Neural progenitor cell (in vitro differentiated cells): ENCODE measurements around the gene MRPL11. TPM values are rescaled to one million over a fixed set of nuclear protein-coding genes. Genes with fewer than 3 reads are reported as not detected.
A peak's percentile ranks its signal among the peaks of the same experiment; 100 is the strongest.

Source experiments
- DNase-seq: peaks from one replicate; pipeline ENCODE4 v3.0.0-alpha.2; 2016; ENCODE audit warnings: low spot score
- H2AFZ ChIP-seq: fragments of 200-600 bp; sonication (generic); replicated peaks from 2 replicates; pipeline ENCODE4 v1.6.1; 2016; ENCODE audit warnings: antibody characterized with exemption
- H3F3A ChIP-seq: fragments of 200-600 bp; sonication (generic); 2 replicates; pipeline ENCODE4 v1.6.1; 2016; ENCODE audit warnings: antibody characterized with exemption, low read depth
- H3K27ac ChIP-seq: fragments of 200-600 bp; sonication (generic); 2 replicates; pipeline ENCODE4 v1.5.1; 2016; ENCODE audit warnings: mild to moderate bottlenecking
- H3K27me3 ChIP-seq: fragments of 200-600 bp; sonication (generic); 2 replicates; pipeline ENCODE4 v1.6.1; 2016; ENCODE audit warnings: mild to moderate bottlenecking, moderate library complexity
- H3K36me3 ChIP-seq: fragments of 200-600 bp; sonication (generic); 2 replicates; pipeline ENCODE4 v1.5.1; 2016
- H3K4me1 ChIP-seq: fragments of 200-600 bp; sonication (generic); 2 replicates; pipeline ENCODE4 v1.6.1; 2016; ENCODE audit warnings: mixed run types
- H3K4me2 ChIP-seq: fragments of 200-600 bp; sonication (generic); 2 replicates; pipeline ENCODE4 v1.6.1; 2016
- H3K4me3 ChIP-seq: fragments of 200-600 bp; sonication (generic); 2 replicates; pipeline ENCODE4 v1.5.1; 2016
- H3K79me2 ChIP-seq: fragments of 200-600 bp; sonication (generic); 2 replicates; pipeline ENCODE4 v1.6.1; 2016; ENCODE audit warnings: low read depth
- H3K9ac ChIP-seq: fragments of 200-600 bp; sonication (generic); 2 replicates; pipeline ENCODE4 v1.6.1; 2016
- H3K9me3 ChIP-seq: fragments of 200-600 bp; sonication (generic); 2 replicates; pipeline ENCODE4 v1.5.1; 2016; ENCODE audit warnings: low read depth
- H4K20me1 ChIP-seq: fragments of 200-600 bp; sonication (generic); 2 replicates; pipeline ENCODE4 v1.6.1; 2016; ENCODE audit warnings: low read depth
- H3K27ac Mint-ChIP-seq: 3 replicates; pipeline ENCODE4 v1.8.0; 2021; ENCODE audit warnings: mixed read lengths
- H3K27me3 Mint-ChIP-seq: 2 replicates; pipeline ENCODE4 v1.8.0; 2022; ENCODE audit warnings: low read depth, mild to moderate bottlenecking, inconsistent platforms, moderate library complexity, mixed read lengths; ENCODE audit not compliant: insufficient read depth
- H3K36me3 Mint-ChIP-seq: 3 replicates; pipeline ENCODE4 v1.8.0; 2021; ENCODE audit warnings: mixed read lengths
- H3K4me1 Mint-ChIP-seq: 3 replicates; pipeline ENCODE4 v1.8.0; 2021; ENCODE audit warnings: mixed read lengths
- H3K4me3 Mint-ChIP-seq: 3 replicates; pipeline ENCODE4 v1.8.0; 2021; ENCODE audit warnings: mild to moderate bottlenecking, moderate library complexity, mixed read lengths
- H3K9me3 Mint-ChIP-seq: 3 replicates; pipeline ENCODE4 v1.8.0; 2020; ENCODE audit warnings: mixed read lengths
- CTCF ChIP-seq: fragments of 200-600 bp; sonication (generic); IDR thresholded peaks from 2 replicates; pipeline ENCODE4 v1.5.1; 2017; ENCODE audit warnings: antibody characterized with exemption, mild to moderate bottlenecking
- EZH2 ChIP-seq: fragments of 200-600 bp; sonication (generic); IDR thresholded peaks from 2 replicates; pipeline ENCODE4 v1.6.1; 2017; ENCODE audit warnings: antibody characterized with exemption, mild to moderate bottlenecking, moderate library complexity
- EZH2phosphoT487 ChIP-seq: fragments of 200-600 bp; sonication (generic); IDR thresholded peaks from 2 replicates; pipeline ENCODE4 v1.6.1; 2017; ENCODE audit warnings: antibody characterized with exemption
- small RNA-seq: library from RNA; depleted of rRNA; stranded (forward); fragments of <200 nt; gene quantifications from one replicate; pipeline ENCODE3, GENCODE V24; 2015
- total RNA-seq: library from RNA; depleted of rRNA; stranded (reverse); fragments of >200 nt; gene quantifications from 2 replicates; pipeline ENCODE4 v1.2.3, GENCODE V29; 2015; ENCODE audit warnings: low replicate concordance

MRPL11 gene
- total RNA-seq, 1 donor from 2014 or later = 131 TPM

DNA sequence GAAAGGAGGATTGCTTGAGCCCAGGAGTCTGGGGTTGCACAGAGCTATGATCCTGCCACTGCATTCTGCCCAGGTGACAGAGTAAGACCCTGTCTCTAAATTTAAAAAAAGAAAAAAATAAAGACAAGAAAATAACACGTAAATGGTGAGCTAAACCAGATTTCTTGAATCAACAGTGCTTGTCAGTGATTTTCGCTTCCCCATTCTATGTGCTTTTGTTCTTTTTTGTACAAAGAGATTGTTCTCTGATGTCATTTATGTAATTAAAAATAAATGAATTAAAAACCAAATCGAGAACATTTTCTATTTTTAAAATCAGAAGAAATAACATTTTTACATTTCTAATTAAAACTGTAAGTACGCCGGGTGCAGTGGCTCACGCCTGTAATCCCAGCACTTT, 47.3 kb downstream of the MRPL11 start:
- no peak overlapping the region for H3K9ac ChIP-seq
- H3K4me3 ChIP-seq = no peak overlapping the region
- H3K79me2 ChIP-seq = no peaks in the 10 kb centered on the region
- H3K27me3 ChIP-seq = peaks cover 8% of the 10 kb centered on the region
- H4K20me1 ChIP-seq = no peaks in the 10 kb centered on the region
- Mint-ChIP-seq H3K4me3 (no peak overlapping the region), H3K27me3 (peaks cover 5% of the 10 kb centered on the region), H3K9me3 (no peaks in the 10 kb centered on the region), H3K27ac (no peak overlapping the region), H3K4me1 (peaks cover under 1% of the 10 kb centered on the region), H3K36me3 (no peaks in the 10 kb centered on the region)
- DNase-seq = no peak
- H3K36me3 ChIP-seq = no peaks in the 10 kb centered on the region
- H3K9me3 ChIP-seq = no peaks in the 10 kb centered on the region
- TF ChIP-seq EZH2 (no peak), CTCF (no peak), EZH2phosphoT487 (no peak)
- H3K27ac ChIP-seq = no peak overlapping the region
- H3K4me1 ChIP-seq = no peaks in the 10 kb centered on the region
- no peak overlapping the region for H2AFZ ChIP-seq
- H3K4me2 ChIP-seq = no peak overlapping the region
- H3F3A ChIP-seq = no peaks in the 10 kb centered on the region

- peaks cover 5% of the 10 kb centered on the region for H3K4me1 Mint-ChIP-seq
- Histone ChIP-seq H3K4me2 (no peak overlapping the region), H3K36me3 (no peaks in the 10 kb centered on the region), H3K9ac (no peak overlapping the region), H3K27me3 (peaks cover 9% of the 10 kb centered on the region), H3K4me1 (no peaks in the 10 kb centered on the region), H3K9me3 (no peaks in the 10 kb centered on the region), H3K79me2 (no peaks in the 10 kb centered on the region), H3K27ac (no peak overlapping the region), H3F3A (no peaks in the 10 kb centered on the region), H3K4me3 (no peak overlapping the region), H4K20me1 (no peaks in the 10 kb centered on the region), H2AFZ (peak overlapping the region; percentile 15)
- H3K27ac Mint-ChIP-seq = no peak overlapping the region
- H3K4me3 Mint-ChIP-seq = no peak overlapping the region
- peak; percentile 86 for DNase-seq
- peaks cover 8% of the 10 kb centered on the region for H3K27me3 Mint-ChIP-seq
- no peaks in the 10 kb centered on the region for H3K9me3 Mint-ChIP-seq
- H3K36me3 Mint-ChIP-seq = no peaks in the 10 kb centered on the region
- TF ChIP-seq CTCF (peak; percentile 78), EZH2phosphoT487 (no peak), EZH2 (no peak)
Observed at GRCh38 chr11:66388780-66389386, 49.8 kb downstream of the MRPL11 start.

DNA sequence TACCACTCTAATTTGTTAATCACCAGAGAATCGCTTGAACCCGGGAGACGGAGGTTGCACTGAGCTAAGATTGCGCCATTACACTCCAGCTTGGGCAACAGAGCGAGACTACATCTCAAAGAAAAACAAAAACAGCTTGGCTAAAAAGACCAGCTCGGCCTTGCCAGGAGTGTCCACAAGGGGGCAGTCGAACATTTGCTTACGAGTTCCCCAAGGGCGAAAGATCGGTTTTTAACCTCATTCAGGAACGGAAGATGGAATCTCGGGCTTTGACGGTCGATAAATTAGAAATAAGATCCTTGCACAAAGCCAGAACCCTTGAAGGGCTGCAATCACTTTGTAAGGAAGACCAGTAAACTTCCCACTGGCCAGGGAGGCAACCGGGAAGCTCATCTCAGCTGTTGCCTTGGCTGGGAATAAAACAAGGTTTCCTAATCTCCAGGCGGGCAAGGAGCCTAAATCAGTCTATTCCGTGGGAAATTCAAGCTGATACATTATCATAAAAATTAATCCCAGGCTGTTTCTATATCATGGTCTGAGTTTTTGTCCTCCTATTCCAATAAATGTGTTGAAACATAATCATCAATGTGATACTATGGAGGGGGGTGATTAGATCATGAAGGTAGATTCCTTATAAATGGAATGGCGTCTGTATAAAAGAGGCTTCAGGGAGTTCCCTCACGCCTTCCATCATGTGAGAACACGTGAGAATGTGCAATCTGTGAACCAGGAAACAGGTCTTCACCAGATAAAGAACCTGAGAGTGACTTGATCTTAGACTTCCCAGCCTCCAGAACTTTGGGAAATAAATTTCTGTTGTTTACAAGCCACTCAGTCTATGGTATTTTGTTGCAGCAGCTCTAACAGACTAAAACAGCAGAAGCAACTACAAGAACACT, 52.2 kb downstream of the MRPL11 start:
- peak overlapping the region; percentile 97 for H2AFZ ChIP-seq
- no peaks in the 10 kb centered on the region for H3K36me3 ChIP-seq

More for the DNA sequence above, 52.2 kb downstream of the MRPL11 start:
- TF ChIP-seq EZH2phosphoT487 (no peak), CTCF (peak; percentile 99)
- H3K79me2 ChIP-seq = no peaks in the 10 kb centered on the region
- H3K4me3 ChIP-seq = peak overlapping the region; percentile 33
- peaks cover 9% of the 10 kb centered on the region for H3K27me3 ChIP-seq
- H3K27ac ChIP-seq = no peak overlapping the region
- no peaks in the 10 kb centered on the region for H3F3A ChIP-seq
- peak overlapping the region; percentile 67 for H3K4me2 ChIP-seq
- peaks cover 5% of the 10 kb centered on the region for H3K4me1 Mint-ChIP-seq
- H3K4me3 Mint-ChIP-seq = peak overlapping the region; percentile 78
- no peaks in the 10 kb centered on the region for H3K9me3 Mint-ChIP-seq
- H3K36me3 Mint-ChIP-seq = no peaks in the 10 kb centered on the region
- DNase-seq = peak; percentile 91
- no peaks in the 10 kb centered on the region for H3K4me1 ChIP-seq
- peak overlapping the region; percentile 0 for H3K27ac Mint-ChIP-seq
- H3K9me3 ChIP-seq = no peaks in the 10 kb centered on the region
- no peaks in the 10 kb centered on the region for H4K20me1 ChIP-seq
- H3K9ac ChIP-seq = no peak overlapping the region
- H3K27me3 Mint-ChIP-seq = peaks cover 7% of the 10 kb centered on the region

Small RNA genes within 50 kb of the gene (small RNA-seq; reads per million reads assigned to genes)
- gene RF00416 = not detected
- gene RNU1-84P = not detected

Other genes with a start within 250 kb of the MRPL11 start
- gene KLC2, start 181.1 kb downstream of the MRPL11 start, total RNA-seq = 10.6 and 38.2 TPM in 2 replicates
- gene RAB1B, start 170.2 kb downstream of the MRPL11 start, total RNA-seq = 54.0 and 85.5 TPM in 2 replicates
- 5.6 and 5.7 TPM in 2 replicates for gene CNIH2, start 160.7 kb downstream of the MRPL11 start, total RNA-seq
- 19.0 and 41.0 TPM in 2 replicates for gene YIF1A, start 149.7 kb downstream of the MRPL11 start, total RNA-seq
- gene TMEM151A, start 147.0 kb downstream of the MRPL11 start, total RNA-seq = 0.03 TPM in 1 of 2 replicates, not detected in the other
- gene CD248, start 121.8 kb downstream of the MRPL11 start, total RNA-seq = 0.62 and 0.99 TPM in 2 replicates
- gene RIN1, start 102.4 kb downstream of the MRPL11 start, total RNA-seq = 0.56 and 2.6 TPM in 2 replicates
- gene BRMS1, start 93.7 kb downstream of the MRPL11 start, total RNA-seq = 16.4 and 34.6 TPM in 2 replicates
- gene B4GAT1, start 91.2 kb downstream of the MRPL11 start, total RNA-seq = 40.9 and 57.1 TPM in 2 replicates
- gene SLC29A2, start 67.1 kb downstream of the MRPL11 start, total RNA-seq = 6.9 and 15.3 TPM in 2 replicates
- 0.65 TPM in 1 of 2 replicates, not detected in the other for gene NPAS4, start 17.8 kb downstream of the MRPL11 start, total RNA-seq
- gene PELI3, start 28.1 kb upstream of the MRPL11 start, total RNA-seq = 2.7 and 9.1 TPM in 2 replicates
- gene DPP3, start 41.6 kb upstream of the MRPL11 start, total RNA-seq = 41.3 and 70.1 TPM in 2 replicates
- 42.0 and 68.9 TPM in 2 replicates for gene BBS1, start 71.8 kb upstream of the MRPL11 start, total RNA-seq
- gene ZDHHC24, start 107.2 kb upstream of the MRPL11 start, total RNA-seq = 4.1 and 10.0 TPM in 2 replicates
- 20.2 and 33.0 TPM in 2 replicates for gene ACTN3, start 108.1 kb upstream of the MRPL11 start, total RNA-seq
- 1.1 TPM in 1 of 2 replicates, not detected in the other for gene CTSF, start 129.8 kb upstream of the MRPL11 start, total RNA-seq
- 0.22 and 1.2 TPM in 2 replicates for gene CCDC87, start 154.2 kb upstream of the MRPL11 start, total RNA-seq
- 44.3 and 76.1 TPM in 2 replicates for gene CCS, start 154.3 kb upstream of the MRPL11 start, total RNA-seq
- gene RBM14, start 177.8 kb upstream of the MRPL11 start, total RNA-seq = 38.2 and 63.8 TPM in 2 replicates
- gene RBM4, start 199.9 kb upstream of the MRPL11 start, total RNA-seq = 172 and 206 TPM in 2 replicates
- 30.2 and 40.6 TPM in 2 replicates for gene RBM4B, start 239.0 kb upstream of the MRPL11 start, total RNA-seq